Neuronal stem cell (in vitro differentiated cells): ENCODE data around the gene GFI1B.

ENCODE experiments used
- DNase-seq: peaks from one replicate; pipeline ENCODE4 v3.0.0-alpha.2; 2013; ENCODE audit warnings: low spot score
- H2AFZ ChIP-seq: one replicate; pipeline ENCODE4 v1.6.1; 2013; ENCODE audit warnings: mild to moderate bottlenecking, low read length, inconsistent platforms
- H2AK5ac ChIP-seq: 2 replicates; pipeline ENCODE4 v1.6.1; 2013; ENCODE audit warnings: low read depth, mild to moderate bottlenecking, inconsistent platforms, low read length, moderate library complexity, mixed read lengths
- H2BK120ac ChIP-seq: 2 replicates; pipeline ENCODE4 v1.6.1; 2013; ENCODE audit warnings: low read depth, mild to moderate bottlenecking, inconsistent platforms, low read length, moderate library complexity, mixed read lengths
- H2BK12ac ChIP-seq: one replicate; pipeline ENCODE4 v1.6.1; 2013; ENCODE audit warnings: low read length, inconsistent platforms
- H2BK15ac ChIP-seq: 2 replicates; pipeline ENCODE4 v1.6.1; 2013; ENCODE audit warnings: mild to moderate bottlenecking, low read length, inconsistent platforms, mixed read lengths
- H2BK5ac ChIP-seq: one replicate; pipeline ENCODE4 v1.6.1; 2013; ENCODE audit warnings: inconsistent platforms, mild to moderate bottlenecking, low read length, moderate library complexity
- H3K14ac ChIP-seq: one replicate; pipeline ENCODE4 v1.6.1; 2013; ENCODE audit warnings: low read length, inconsistent platforms
- H3K18ac ChIP-seq: 2 replicates; pipeline ENCODE4 v1.6.1; 2013; ENCODE audit warnings: low read length, inconsistent platforms
- H3K23ac ChIP-seq: 2 replicates; pipeline ENCODE4 v1.6.1; 2013; ENCODE audit warnings: low read depth, mild to moderate bottlenecking, mixed read lengths, low read length, inconsistent platforms; ENCODE audit not compliant: poor library complexity
- H3K27ac ChIP-seq: replicated peaks from 3 replicates; pipeline ENCODE4 v1.5.1; 2013; ENCODE audit warnings: low read length, inconsistent platforms
- H3K27me3 ChIP-seq, 3 experiments: 2 replicates each; pipeline ENCODE4 v1.6.1; 2013; ENCODE audit warnings: low read length in 3 of 3, mild to moderate bottlenecking in 2 of 3, inconsistent platforms in 1 of 3, low read depth in 1 of 3, mixed read lengths in 1 of 3, moderate library complexity in 1 of 3; ENCODE audit not compliant: control insufficient read depth in 3 of 3, insufficient read depth in 3 of 3
- H3K36me3 ChIP-seq, 2 donors: replicated peaks in 1 of 2; 2 replicates each; pipeline ENCODE4 v1.6.1; 2013; ENCODE audit warnings: low read length in 2 of 2; ENCODE audit not compliant: control insufficient read depth in 2 of 2, insufficient read depth in 2 of 2
- H3K4ac ChIP-seq: 2 replicates; pipeline ENCODE4 v1.6.1; 2013; ENCODE audit warnings: inconsistent platforms, mild to moderate bottlenecking, low read length, moderate library complexity
- H3K4me1 ChIP-seq, 2 donors: 1 replicate in 1 of 2; 2 replicates in 1 of 2; pipeline ENCODE4 v1.6.1; 2013; ENCODE audit warnings: low read length in 2 of 2, low read depth in 1 of 2; ENCODE audit not compliant: control insufficient read depth in 2 of 2, insufficient read depth in 1 of 2
- H3K4me2 ChIP-seq: one replicate; pipeline ENCODE4 v1.6.1; 2013; ENCODE audit warnings: mild to moderate bottlenecking, low read length, inconsistent platforms; ENCODE audit not compliant: insufficient read depth, poor library complexity, severe bottlenecking
- H3K4me3 ChIP-seq, 2 donors: 2 replicates each; pipeline ENCODE4 v1.5.1; 2013; ENCODE audit warnings: low read length in 2 of 2, mild to moderate bottlenecking in 2 of 2, inconsistent platforms in 1 of 2, moderate library complexity in 1 of 2
- H3K79me1 ChIP-seq: one replicate; pipeline ENCODE4 v1.6.1; 2013; ENCODE audit warnings: low read depth, mild to moderate bottlenecking, inconsistent platforms, low read length, moderate library complexity
- H3K9ac ChIP-seq: one replicate; pipeline ENCODE4 v1.6.1; 2013; ENCODE audit warnings: mild to moderate bottlenecking, low read depth, low read length, inconsistent platforms; ENCODE audit not compliant: poor library complexity
- H3K9me3 ChIP-seq, 2 donors: replicated peaks in 1 of 2; 2 replicates each; pipeline versions ENCODE3 to v1.6.1; 2013; ENCODE audit warnings: low read length in 2 of 2, mild to moderate bottlenecking in 2 of 2, inconsistent platforms in 1 of 2, low read depth in 1 of 2, mixed read lengths in 1 of 2, moderate library complexity in 1 of 2; ENCODE audit not compliant: control insufficient read depth in 2 of 2, insufficient read depth in 1 of 2
- H4K8ac ChIP-seq: one replicate; pipeline ENCODE4 v1.6.1; 2013; ENCODE audit warnings: low read depth, mild to moderate bottlenecking, inconsistent platforms, low read length, moderate library complexity
- H4K91ac ChIP-seq: one replicate; pipeline ENCODE4 v1.6.1; 2013; ENCODE audit warnings: low read length, low read depth, mild to moderate bottlenecking, inconsistent platforms; ENCODE audit not compliant: poor library complexity
- WGBS, 2 donors: extraction: QIAGEN DNeasy Blood & Tissue Kit; methylation state at CpG; one replicate each; pipeline ENCODE4 v1.1.7; 2013; ENCODE audit warnings: missing lambda C conversion rate in 2 of 2, mixed read lengths in 1 of 2; ENCODE audit not compliant: insufficient read length in 2 of 2, insufficient replicate concordance in 1 of 2; ENCODE audit errors: extremely low coverage in 2 of 2; 5-methylcytosine and 5-hydroxymethylcytosine counted together

GFI1B gene

DNA sequence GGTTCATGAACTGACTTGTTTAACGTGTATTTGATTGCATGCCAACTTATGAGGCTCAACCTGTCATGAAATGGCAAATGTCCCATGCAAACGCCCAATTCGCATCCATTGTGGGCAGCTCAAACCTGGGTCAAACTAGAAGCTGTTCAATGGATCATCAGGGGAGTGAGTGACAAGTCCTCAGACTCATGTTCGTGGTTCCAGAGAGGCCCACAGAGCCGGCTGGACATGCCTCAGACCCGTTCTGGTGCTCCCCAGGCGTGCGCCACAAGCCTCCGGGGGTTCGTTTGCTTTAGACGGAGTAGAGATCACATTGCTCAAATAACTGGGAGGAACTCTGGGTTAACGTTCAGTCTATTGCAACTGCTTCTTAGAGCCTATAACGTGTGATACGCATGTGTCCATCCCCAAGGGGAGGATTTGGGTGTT lies 15.0 kb downstream of the GFI1B start:
- Histone ChIP-seq H3K36me3 (no peaks in the 10 kb centered on the region), H3K18ac (no peak overlapping the region), H4K8ac (no peak overlapping the region), H4K91ac (no peak overlapping the region), H3K4me3 (no peak overlapping the region), H2BK5ac (no peak overlapping the region), H3K4me2 (no peak overlapping the region), H2AFZ (no peak overlapping the region), H3K27me3 (peaks cover 0 to 56% (median 0%) of the 10 kb centered on the region in 3 experiments), H2BK120ac (no peak overlapping the region), H3K9me3 (no peaks in the 10 kb centered on the region), H3K27ac (no peak overlapping the region), H3K79me1 (no peaks in the 10 kb centered on the region), H2BK15ac (no peak overlapping the region), H2BK12ac (no peak overlapping the region), H3K14ac (no peak overlapping the region), H3K4ac (no peak overlapping the region), H3K9ac (no peak overlapping the region), H3K23ac (no peak overlapping the region), H3K4me1 (peaks cover 0 to 3% of the 10 kb centered on the region in 2 donors), H2AK5ac (no peak overlapping the region)
- DNase-seq: no peak
- WGBS, 2 donors: no CpG with 5 or more reads among the region's 14 CpGs

GRCh38 chr9:132994410-132995120 lies 16.1 kb downstream of the GFI1B start:
- H3K4ac ChIP-seq: no peak overlapping the region
- no peak overlapping the region for H3K27ac ChIP-seq
- DNase-seq: no peak
- H2AFZ ChIP-seq: peak overlapping the region; percentile 66
- no peak overlapping the region for H3K4me3 ChIP-seq
- no peaks in the 10 kb centered on the region for H3K9me3 ChIP-seq
- H2BK120ac ChIP-seq: no peak overlapping the region
- H4K91ac ChIP-seq: no peak overlapping the region
- peaks cover 0 to 3% of the 10 kb centered on the region in 2 donors for H3K4me1 ChIP-seq
- peak overlapping the region; percentile 0 for H3K23ac ChIP-seq
- no peak overlapping the region for H3K18ac ChIP-seq
- H3K27me3 ChIP-seq: peaks cover 0 to 61% (median 0%) of the 10 kb centered on the region in 3 experiments
- WGBS, 2 donors: no CpG with 5 or more reads among the region's 13 CpGs
- no peaks in the 10 kb centered on the region for H3K79me1 ChIP-seq
- no peaks in the 10 kb centered on the region for H3K36me3 ChIP-seq
- H4K8ac ChIP-seq: no peak overlapping the region
- H3K4me2 ChIP-seq: no peak overlapping the region
- H2BK15ac ChIP-seq: no peak overlapping the region
- no peak overlapping the region for H2BK12ac ChIP-seq
- H3K14ac ChIP-seq: no peak overlapping the region
- H2AK5ac ChIP-seq: peak overlapping the region; percentile 50
- no peak overlapping the region for H2BK5ac ChIP-seq
- no peak overlapping the region for H3K9ac ChIP-seq

DNA sequence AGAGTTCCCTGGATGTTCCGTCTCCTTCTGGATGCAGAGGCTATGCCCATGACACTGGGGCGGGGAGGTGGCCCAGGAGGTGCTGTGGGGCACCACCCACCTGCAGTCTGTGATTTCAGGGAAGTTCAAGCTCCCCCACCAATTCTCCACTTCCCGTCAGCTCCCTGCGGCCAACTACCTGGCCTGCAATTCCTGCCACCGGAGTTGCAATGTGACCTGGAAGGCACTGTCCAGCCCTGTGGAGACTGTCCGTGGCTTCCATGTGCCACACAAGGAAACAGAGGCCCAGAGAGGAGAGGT lies 16.6 kb downstream of the GFI1B start:
- Histone ChIP-seq H3K36me3 (no peaks in the 10 kb centered on the region), H3K9me3 (no peaks in the 10 kb centered on the region), H4K8ac (peak overlapping the region; percentile 24), H2BK120ac (no peak overlapping the region), H3K4ac (no peak overlapping the region), H3K9ac (no peak overlapping the region), H2AK5ac (peak overlapping the region; percentile 50), H3K4me1 (peaks cover 0 to 3% of the 10 kb centered on the region in 2 donors), H2AFZ (no peak overlapping the region), H3K27ac (no peak overlapping the region), H3K14ac (peak overlapping the region; percentile 67), H2BK15ac (no peak overlapping the region), H3K18ac (peak overlapping the region; percentile 58), H3K4me3 (peak overlapping the region in 1 of 2 donors; percentile 38), H2BK5ac (no peak overlapping the region), H3K4me2 (no peak overlapping the region), H3K27me3 (peaks cover 0 to 66% (median 0%) of the 10 kb centered on the region in 3 experiments), H3K79me1 (no peaks in the 10 kb centered on the region), H4K91ac (no peak overlapping the region), H3K23ac (peak overlapping the region; percentile 81), H2BK12ac (no peak overlapping the region)
- no CpG with 5 or more reads among the region's 6 CpGs for WGBS, 2 donors
- no peak for DNase-seq

GRCh38 chr9:132995879-132996278 lies 17.4 kb downstream of the GFI1B start:
- Histone ChIP-seq H2BK12ac (no peak overlapping the region), H2BK15ac (peak overlapping the region; percentile 85), H2AFZ (no peak overlapping the region), H3K9me3 (no peaks in the 10 kb centered on the region), H3K23ac (peak overlapping the region; percentile 20), H3K4me2 (no peak overlapping the region), H3K9ac (no peak overlapping the region), H4K8ac (no peak overlapping the region), H3K14ac (no peak overlapping the region), H3K27ac (no peak overlapping the region), H2BK5ac (no peak overlapping the region), H4K91ac (no peak overlapping the region), H3K4me3 (no peak overlapping the region), H2AK5ac (no peak overlapping the region), H3K79me1 (no peaks in the 10 kb centered on the region), H3K4ac (no peak overlapping the region), H2BK120ac (no peak overlapping the region), H3K4me1 (peaks cover 0 to 3% of the 10 kb centered on the region in 2 donors), H3K27me3 (peaks cover 0 to 72% (median 0%) of the 10 kb centered on the region in 3 experiments), H3K36me3 (no peaks in the 10 kb centered on the region), H3K18ac (no peak overlapping the region)
- no CpG with 5 or more reads among the region's 8 CpGs for WGBS, 2 donors
- no peak for DNase-seq
